ENCODE measurements around the gene PCDH11X.
"Not testable (repeated sequence)": the region's sequence is repeated elsewhere in the genome, so short reads cannot be mapped to it uniquely, and the experiment has no call there.

PCDH11X gene, protein sequence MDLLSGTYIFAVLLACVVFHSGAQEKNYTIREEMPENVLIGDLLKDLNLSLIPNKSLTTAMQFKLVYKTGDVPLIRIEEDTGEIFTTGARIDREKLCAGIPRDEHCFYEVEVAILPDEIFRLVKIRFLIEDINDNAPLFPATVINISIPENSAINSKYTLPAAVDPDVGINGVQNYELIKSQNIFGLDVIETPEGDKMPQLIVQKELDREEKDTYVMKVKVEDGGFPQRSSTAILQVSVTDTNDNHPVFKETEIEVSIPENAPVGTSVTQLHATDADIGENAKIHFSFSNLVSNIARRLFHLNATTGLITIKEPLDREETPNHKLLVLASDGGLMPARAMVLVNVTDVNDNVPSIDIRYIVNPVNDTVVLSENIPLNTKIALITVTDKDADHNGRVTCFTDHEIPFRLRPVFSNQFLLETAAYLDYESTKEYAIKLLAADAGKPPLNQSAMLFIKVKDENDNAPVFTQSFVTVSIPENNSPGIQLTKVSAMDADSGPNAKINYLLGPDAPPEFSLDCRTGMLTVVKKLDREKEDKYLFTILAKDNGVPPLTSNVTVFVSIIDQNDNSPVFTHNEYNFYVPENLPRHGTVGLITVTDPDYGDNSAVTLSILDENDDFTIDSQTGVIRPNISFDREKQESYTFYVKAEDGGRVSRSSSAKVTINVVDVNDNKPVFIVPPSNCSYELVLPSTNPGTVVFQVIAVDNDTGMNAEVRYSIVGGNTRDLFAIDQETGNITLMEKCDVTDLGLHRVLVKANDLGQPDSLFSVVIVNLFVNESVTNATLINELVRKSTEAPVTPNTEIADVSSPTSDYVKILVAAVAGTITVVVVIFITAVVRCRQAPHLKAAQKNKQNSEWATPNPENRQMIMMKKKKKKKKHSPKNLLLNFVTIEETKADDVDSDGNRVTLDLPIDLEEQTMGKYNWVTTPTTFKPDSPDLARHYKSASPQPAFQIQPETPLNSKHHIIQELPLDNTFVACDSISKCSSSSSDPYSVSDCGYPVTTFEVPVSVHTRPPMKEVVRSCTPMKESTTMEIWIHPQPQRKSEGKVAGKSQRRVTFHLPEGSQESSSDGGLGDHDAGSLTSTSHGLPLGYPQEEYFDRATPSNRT (N-terminal part only)

GRCh38 chrX:91779135-91779534 is at the start of gene PCDH11X:
Gene PCDH11X, plus strand, starts transcription at chrX:91779375. Its CDS starts 56,130 bp downstream, at chrX:91835505.
- DNase-seq: peak; percentile 7

- not testable (repeated sequence) for DNase-seq
Observed at GRCh38 chrX:91747446-91747845, 31.7 kb upstream of the PCDH11X start.

DNA sequence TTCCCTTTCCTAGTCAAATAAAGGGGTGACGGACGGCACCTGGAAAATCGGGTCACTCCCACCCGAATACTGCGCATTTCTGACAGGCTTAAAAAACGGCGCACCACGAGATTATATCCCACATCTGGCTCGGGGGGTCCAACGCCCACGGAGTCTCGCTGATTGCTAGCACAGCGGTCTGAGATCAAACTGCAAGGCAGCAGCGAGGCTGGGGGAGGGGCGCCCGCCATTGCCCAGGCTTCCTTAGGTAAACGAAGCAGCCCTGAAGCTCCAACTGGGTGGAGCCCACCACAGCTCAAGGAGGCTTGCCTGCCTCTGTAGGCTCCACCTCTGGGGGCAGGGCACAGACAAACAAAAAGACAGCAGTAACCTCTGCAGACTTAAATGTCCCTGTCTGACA is 26.2 kb upstream of the PCDH11X start:
- DNase-seq: not testable (repeated sequence)

GRCh38 chrX:91770619-91771488 is 8.3 kb upstream of the PCDH11X start:
- not testable (repeated sequence) for DNase-seq

DNA sequence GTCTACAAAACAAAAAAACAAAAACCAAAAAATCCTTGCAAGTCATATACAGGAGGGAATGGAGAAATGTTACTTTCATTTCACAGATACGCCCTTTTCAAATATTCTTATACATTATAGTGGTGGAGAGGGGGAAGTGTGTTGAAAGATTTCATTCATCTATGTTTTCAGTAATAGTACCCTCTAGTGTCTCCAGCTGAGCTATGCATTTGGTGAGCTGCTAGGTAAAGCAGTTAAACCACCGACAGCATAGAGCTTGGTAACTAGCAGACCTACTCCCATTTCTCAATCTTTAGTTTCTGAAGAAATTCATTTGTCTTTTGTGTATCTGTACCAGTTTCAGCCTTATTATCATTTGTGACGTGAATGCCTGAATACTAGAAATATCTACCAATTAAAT is 5.2 kb upstream of the PCDH11X start:
- DNase-seq: not testable (repeated sequence)

DNA sequence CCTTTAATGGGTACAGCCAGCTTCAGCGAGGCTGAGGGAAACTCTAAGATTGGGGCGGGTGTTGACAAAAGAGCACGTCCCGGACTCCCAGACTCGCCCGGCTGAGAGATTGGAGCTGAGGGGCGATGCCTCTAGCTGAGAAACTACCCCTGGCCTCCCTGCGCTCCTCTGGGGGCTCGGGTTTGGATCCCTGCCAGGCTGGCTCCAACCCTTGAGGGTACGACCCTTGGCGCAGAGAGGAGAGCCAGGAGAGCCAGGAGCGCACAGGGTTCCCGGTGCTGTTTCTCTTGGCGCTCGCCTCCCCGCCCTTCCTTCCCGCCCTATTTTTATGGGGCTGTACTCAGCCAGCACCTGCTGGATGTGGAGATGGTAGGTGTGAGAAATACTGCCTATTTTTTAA is 833 bp downstream of the PCDH11X start:
- not testable (repeated sequence) for DNase-seq

- DNase-seq: not testable (repeated sequence)
Observed at GRCh38 chrX:91780698-91781097, 1.5 kb downstream of the PCDH11X start.

GRCh38 chrX:91781553-91782298 is 2.6 kb downstream of the PCDH11X start:
- DNase-seq: not testable (repeated sequence)

DNA sequence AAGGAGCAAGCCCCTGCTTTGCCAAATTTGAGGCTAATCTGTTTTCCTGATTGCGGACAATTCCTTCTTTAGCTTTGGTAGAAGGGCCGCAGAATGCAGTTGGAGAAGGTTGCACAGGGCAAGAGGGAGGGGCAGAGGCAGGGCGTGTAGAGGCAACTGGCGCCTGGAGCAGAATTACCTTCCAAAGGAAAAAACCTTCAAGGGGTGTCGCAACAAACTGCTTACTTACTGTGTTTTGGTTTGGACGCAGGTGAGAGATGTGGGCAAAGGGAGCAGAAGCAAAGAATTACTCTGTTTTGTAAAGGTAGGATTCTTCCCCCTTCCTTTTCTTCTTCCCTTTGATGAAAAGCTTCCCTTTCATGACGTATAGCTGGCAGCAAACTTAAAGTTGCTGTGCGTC is 3.6 kb downstream of the PCDH11X start:
- not testable (repeated sequence) for DNase-seq

DNA sequence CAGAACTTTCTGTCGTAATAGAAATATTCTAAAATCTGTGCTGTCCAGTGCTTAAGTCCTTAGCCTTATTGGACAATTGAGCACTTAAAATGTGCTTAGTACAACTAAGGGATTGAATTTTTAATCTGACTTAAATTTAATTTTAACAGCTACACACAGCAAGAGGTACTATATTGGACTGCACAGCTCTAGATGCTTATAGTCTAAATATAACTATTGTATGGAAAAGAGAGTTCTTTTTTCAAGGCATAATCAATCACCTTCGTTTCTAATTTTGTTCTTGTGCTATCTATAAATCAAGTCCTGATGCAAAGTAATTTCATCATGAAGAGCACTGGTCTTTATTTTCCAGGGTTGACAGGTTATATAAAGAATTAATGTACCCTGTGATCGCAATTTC is 38.4 kb downstream of the PCDH11X start:
- not testable (repeated sequence) for DNase-seq

- DNase-seq: not testable (repeated sequence)
Observed at GRCh38 chrX:91825321-91825720, 46.1 kb downstream of the PCDH11X start.

Measured in stimulated activated CD4-positive, alpha-beta T cell treated with anti-CD3 and anti-CD28 coated beads, Interleukin-1b, Interleukin-23, amount 100 ng/mL, for 48 hours (primary cell).